Right ventricle myocardium inferior (tissue), 1 donor: Measurements from ENCODE around the gene NEUROD4. TPM values are rescaled to one million over a fixed set of nuclear protein-coding genes. Genes with fewer than 3 reads are reported as not detected.
A peak's percentile ranks its signal among the peaks of the same experiment; 100 is the strongest.

Experiments
- ATAC-seq: fragments of 200-7000 bp; cut with Tn5 transposase; one replicate; pipeline ENCODE4 v1.9.1; 2020; ENCODE audit warnings: mild to moderate bottlenecking, moderate library complexity
- DNase-seq: peaks from one replicate; pipeline ENCODE4 v3.0.0; 2021; ENCODE audit errors: missing footprints
- intact Hi-C: fragments of 100-400 bp; cut with DNase I; formaldehyde crosslinking; loops from one replicate; pipeline ENCODE4 v1.11.0; 2022
- total RNA-seq: library from RNA; stranded (reverse); fragmentation: NEBNext Ultra II Directional; extraction: Animal tissue kit (Norgen Biotek cat#: 25700); gene quantifications from one replicate; pipeline ENCODE4 v1.2.1, GENCODE V29; 2021
- donor health status: DM: no; HTN: yes; CAD: no; lungs with severe emphysema.

The NEUROD4 gene
- total RNA-seq, 1 donor from 2014 or later: not detected

GRCh38 chr12:55044135-55044534 is 24.4 kb downstream of the NEUROD4 start:
- no peak for ATAC-seq
- no peak for DNase-seq
- intact Hi-C loops: no loop called here

- no peak for ATAC-seq
- intact Hi-C loops: no loop called here
- no peak for DNase-seq
Measured at GRCh38 chr12:55049676-55050075, 29.9 kb downstream of the NEUROD4 start.

- ATAC-seq: no peak
- DNase-seq: no peak
- intact Hi-C loops: no loop called here
Measured at GRCh38 chr12:55051197-55051947, 31.6 kb downstream of the NEUROD4 start.

- no peak for ATAC-seq
- no peak for DNase-seq
- intact Hi-C loops: no loop called here
Measured at GRCh38 chr12:55057481-55057880, 37.7 kb downstream of the NEUROD4 start.

GRCh38 chr12:55058082-55058481 is 38.3 kb downstream of the NEUROD4 start:
- no peak for DNase-seq
- intact Hi-C loops: no loop called here

GRCh38 chr12:55058776-55059175 is 39.0 kb downstream of the NEUROD4 start:
- intact Hi-C loops: no loop called here
- DNase-seq (no peak), ATAC-seq (no peak)

More at GRCh38 chr12:55058082-55058481, 38.3 kb downstream of the NEUROD4 start:
- ATAC-seq: no peak

GRCh38 chr12:55060470-55060869 is 40.7 kb downstream of the NEUROD4 start:
- intact Hi-C loops: no loop called here
- no peak for DNase-seq
- no peak for ATAC-seq

GRCh38 chr12:55061024-55061423 is 41.2 kb downstream of the NEUROD4 start:
- no peak for DNase-seq
- intact Hi-C loops: no loop called here
- ATAC-seq: no peak

- no peak for DNase-seq
- intact Hi-C loops: no loop called here
- ATAC-seq: no peak
Measured at GRCh38 chr12:55063291-55063690, 43.5 kb downstream of the NEUROD4 start.

GRCh38 chr12:55065535-55065934 is 45.8 kb downstream of the NEUROD4 start:
- DNase-seq (no peak), ATAC-seq (no peak)
- intact Hi-C loops: no loop called here

- intact Hi-C loops: no loop called here
- no peak for ATAC-seq
Measured at GRCh38 chr12:55067701-55068100, 47.9 kb downstream of the NEUROD4 start.

GRCh38 chr12:55068416-55069010 is 48.7 kb downstream of the NEUROD4 start:
- peak; percentile 59 for ATAC-seq
- intact Hi-C loops: no loop called here
- DNase-seq: no peak

More at GRCh38 chr12:55067701-55068100, 47.9 kb downstream of the NEUROD4 start:
- DNase-seq: no peak

GRCh38 chr12:55072083-55072482 is 52.3 kb downstream of the NEUROD4 start:
- peak; percentile 67 for DNase-seq
- peak; percentile 42 for ATAC-seq
- intact Hi-C loops: loop anchor here (2.0 to 5.0 kb wide), 3 partner anchors 79 to 370 kb away; no protein-coding TSS in a partner anchor

- intact Hi-C loops: loop anchor here (2.0 to 5.0 kb wide), 3 partner anchors 81 to 371 kb away; no protein-coding TSS in a partner anchor
- peak; percentile 65 for ATAC-seq
- DNase-seq: peak; percentile 73
Measured at GRCh38 chr12:55073043-55074022, 53.6 kb downstream of the NEUROD4 start.

GRCh38 chr12:55074806-55075205 is 55.0 kb downstream of the NEUROD4 start:
- intact Hi-C loops: loop anchor here (5.0 kb wide), 1 partner anchor 373 kb away; no protein-coding TSS in a partner anchor
- DNase-seq (no peak), ATAC-seq (no peak)
